HepG2 (cell line): ENCODE results near the gene USF2. TPM values are rescaled to one million over a fixed set of nuclear protein-coding genes. Genes with fewer than 3 reads are reported as not detected.

Experiments
- BORCS8-MEF2B ChIP-seq: sonication (generic); formaldehyde crosslinking; IDR thresholded peaks from 2 replicates; pipeline ENCODE4 v1.8.0; 2022; ENCODE audit warnings: mild to moderate bottlenecking, missing genetic modification reagents
- EP300 ChIP-seq, 3 experiments: sonication (generic) in 1 of 3; formaldehyde crosslinking in 1 of 3; IDR thresholded peaks; 2 replicates each; pipeline versions ENCODE4 v1.5.1 to v1.6.1; 2011 to 2020; ENCODE audit warnings: low read depth in 2 of 3, low read length in 2 of 3, borderline replicate concordance in 1 of 3, improper control_type of control experiment in 1 of 3, mild to moderate bottlenecking in 1 of 3, missing genetic modification reagents in 1 of 3, moderate library complexity in 1 of 3
- GATAD1 ChIP-seq: IDR thresholded peaks from 2 replicates; pipeline ENCODE4 v1.6.1; 2016; ENCODE audit warnings: missing genetic modification reagents, missing compliant biosample characterization
- MIER3 ChIP-seq: IDR thresholded peaks from 2 replicates; pipeline ENCODE4 v1.6.1; 2016; ENCODE audit warnings: missing compliant biosample characterization, borderline replicate concordance
- MTA3 ChIP-seq: sonication (generic); formaldehyde crosslinking; IDR thresholded peaks from 2 replicates; pipeline ENCODE4 v1.4.0; 2020; ENCODE audit warnings: missing genetic modification reagents
- PAX8 ChIP-seq: sonication (generic); formaldehyde crosslinking; IDR thresholded peaks from 2 replicates; pipeline ENCODE4 v1.8.0; 2022; ENCODE audit warnings: mild to moderate bottlenecking, missing genetic modification reagents, borderline replicate concordance
- POGZ ChIP-seq: sonication (generic); formaldehyde crosslinking; IDR thresholded peaks from 2 replicates; pipeline ENCODE4 v1.4.0; 2020; ENCODE audit warnings: mild to moderate bottlenecking, missing genetic modification reagents
- PTBP1 ChIP-seq: fragments of 200-400 bp; formaldehyde crosslinking; IDR thresholded peaks from 2 replicates; pipeline ENCODE4 v1.6.1; 2018; ENCODE audit warnings: low read length, low read depth; ENCODE audit not compliant: poor library complexity, severe bottlenecking
- ZC3H13 ChIP-seq: sonication (generic); formaldehyde crosslinking; IDR thresholded peaks from 2 replicates; pipeline ENCODE4 v1.8.1; 2023; ENCODE audit warnings: mild to moderate bottlenecking, missing genetic modification reagents, moderate library complexity
- ZFAT ChIP-seq: sonication (generic); formaldehyde crosslinking; conservative IDR thresholded peaks from 2 replicates; pipeline ENCODE4 v1.8.1; 2023; ENCODE audit warnings: missing genetic modification reagents, inconsistent platforms
- ZNF180 ChIP-seq: sonication (generic); formaldehyde crosslinking; IDR thresholded peaks from 2 replicates; pipeline ENCODE4 v1.4.0; 2020; ENCODE audit warnings: low read depth, missing genetic modification reagents, borderline replicate concordance
- ZNF367 ChIP-seq: sonication (generic); formaldehyde crosslinking; IDR thresholded peaks from 2 replicates; pipeline ENCODE4 v1.4.0; 2020; ENCODE audit warnings: missing genetic modification reagents, borderline replicate concordance
- ZNF530 ChIP-seq: sonication (generic); formaldehyde crosslinking; IDR thresholded peaks from 2 replicates; pipeline ENCODE4 v1.5.0; 2020; ENCODE audit warnings: low read depth, mild to moderate bottlenecking, missing genetic modification reagents
- ZNF546 ChIP-seq: sonication (generic); formaldehyde crosslinking; conservative IDR thresholded peaks from 2 replicates; pipeline ENCODE4 v1.8.1; 2023; ENCODE audit warnings: mild to moderate bottlenecking, missing genetic modification reagents
- polyA plus RNA-seq, 8 experiments: library from polyadenylated mRNA; depleted of rRNA in 3 of 8; stranded (reverse) in 7 of 8; unstranded in 1 of 8; fragments of >200 nt; fragmentation: Illumina TruSeq in 4 of 8; extraction: Trizol in 4 of 8; gene quantifications; 2 replicates each; pipeline versions ENCODE4 v1.2.1 to v1.2.3, GENCODE V29; 2011 to 2016; ENCODE audit warnings: low read depth in 4 of 8, missing spikeins in 1 of 8, mixed read lengths in 1 of 8; ENCODE audit not compliant: insufficient read depth in 1 of 8
- total RNA-seq, 5 experiments: library from RNA; depleted of rRNA; stranded (reverse); fragments of >200 nt; fragmentation: Illumina TruSeq; extraction: Trizol; gene quantifications; 2 replicates each; pipeline ENCODE4 v1.2.3, GENCODE V29; 2016; ENCODE audit warnings: low read depth in 1 of 5
- TF ChIP-seq, protein P1 (sequence below): sonication (generic); formaldehyde crosslinking; IDR thresholded peaks from 2 replicates; pipeline ENCODE4 v1.9.0; 2021; ENCODE audit warnings: missing genetic modification reagents, borderline replicate concordance
- TF ChIP-seq, protein P2 (sequence below): sonication (generic); formaldehyde crosslinking; IDR thresholded peaks from 2 replicates; pipeline ENCODE4 v1.5.0; 2020; ENCODE audit warnings: missing genetic modification reagents
- TF ChIP-seq, protein P3 (sequence below): sonication (generic); formaldehyde crosslinking; IDR thresholded peaks from 2 replicates; pipeline ENCODE4 v1.8.0; 2022; ENCODE audit warnings: missing genetic modification reagents, mild to moderate bottlenecking, moderate library complexity, borderline replicate concordance
- TF ChIP-seq, protein P4 (sequence below): IDR thresholded peaks from 2 replicates; pipeline ENCODE4 v1.6.1; 2016; ENCODE audit warnings: missing compliant biosample characterization, missing genetic modification reagents, borderline replicate concordance

USF2 gene
- total and polyA plus RNA-seq, 2 of the 13 experiments (the other 11 are each of a cell fraction or from before 2014, with no cell fraction given): 54.9 to 106 TPM

DNA sequence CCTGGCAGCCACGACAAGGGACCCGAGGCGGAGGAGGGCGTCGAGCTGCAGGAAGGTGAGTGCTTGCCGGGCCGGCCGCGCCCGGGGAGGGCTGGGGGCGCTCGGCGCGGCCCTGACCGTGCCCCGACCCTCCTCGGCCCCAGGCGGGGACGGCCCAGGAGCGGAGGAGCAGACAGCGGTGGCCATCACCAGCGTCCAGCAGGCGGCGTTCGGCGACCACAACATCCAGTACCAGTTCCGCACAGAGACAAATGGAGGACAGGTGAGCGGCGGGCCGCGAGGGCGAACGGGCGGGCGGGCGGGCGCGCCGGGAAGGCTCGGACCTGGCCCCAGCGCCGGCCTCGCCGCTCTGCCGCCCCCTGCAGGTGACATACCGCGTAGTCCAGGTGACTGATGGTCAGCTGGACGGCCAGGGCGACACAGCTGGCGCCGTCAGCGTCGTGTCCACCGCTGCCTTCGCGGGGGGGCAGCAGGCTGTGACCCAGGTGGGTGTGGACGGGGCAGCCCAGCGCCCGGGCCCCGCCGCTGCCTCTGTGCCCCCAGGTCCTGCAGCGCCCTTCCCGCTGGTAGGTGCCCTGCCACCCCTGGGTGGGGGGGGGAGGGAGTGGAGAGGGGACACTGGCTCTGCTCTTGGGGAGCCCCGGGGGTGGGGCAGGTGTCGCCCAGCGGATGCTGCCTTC, 816 bp downstream of the USF2 start (continued):
- TF ChIP-seq ZFAT (CRISPR knock-in tag) (no peak), ZC3H13 (CRISPR knock-in tag) (no peak), ZNF530 (CRISPR knock-in tag) (no peak), GATAD1 (CRISPR knock-in tag) (peak; percentile 50; the same call in 1 of the 2 replicates), MTA3 (no peak), PTBP1 (no peak), EP300 (IDR thresholded peaks at IDR 0.05; ENCODE audit: low read depth in 2 of 2, low read length in 2 of 2) (no peak), EP300 (CRISPR knock-in tag; IDR thresholded peaks at IDR 0.05; ENCODE audit: borderline replicate concordance) (no peak), MIER3 (CRISPR knock-in tag) (no peak), POGZ (CRISPR knock-in tag) (0 out of 2 replicates have a peak, but pooled peaks have one; percentile 14), ZNF367 (no peak), ZNF546 (no peak), ZNF180 (no peak), BORCS8-MEF2B (0 out of 2 replicates have a peak, but pooled peaks have one; percentile 47), PAX8 (CRISPR knock-in tag) (peak; percentile 78; the same call in 1 of the 2 replicates)
- TF ChIP-seq, protein P1, sequence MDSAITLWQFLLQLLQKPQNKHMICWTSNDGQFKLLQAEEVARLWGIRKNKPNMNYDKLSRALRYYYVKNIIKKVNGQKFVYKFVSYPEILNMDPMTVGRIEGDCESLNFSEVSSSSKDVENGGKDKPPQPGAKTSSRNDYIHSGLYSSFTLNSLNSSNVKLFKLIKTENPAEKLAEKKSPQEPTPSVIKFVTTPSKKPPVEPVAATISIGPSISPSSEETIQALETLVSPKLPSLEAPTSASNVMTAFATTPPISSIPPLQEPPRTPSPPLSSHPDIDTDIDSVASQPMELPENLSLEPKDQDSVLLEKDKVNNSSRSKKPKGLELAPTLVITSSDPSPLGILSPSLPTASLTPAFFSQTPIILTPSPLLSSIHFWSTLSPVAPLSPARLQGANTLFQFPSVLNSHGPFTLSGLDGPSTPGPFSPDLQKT (CRISPR knock-in tag): no peak
- TF ChIP-seq, protein P2, sequence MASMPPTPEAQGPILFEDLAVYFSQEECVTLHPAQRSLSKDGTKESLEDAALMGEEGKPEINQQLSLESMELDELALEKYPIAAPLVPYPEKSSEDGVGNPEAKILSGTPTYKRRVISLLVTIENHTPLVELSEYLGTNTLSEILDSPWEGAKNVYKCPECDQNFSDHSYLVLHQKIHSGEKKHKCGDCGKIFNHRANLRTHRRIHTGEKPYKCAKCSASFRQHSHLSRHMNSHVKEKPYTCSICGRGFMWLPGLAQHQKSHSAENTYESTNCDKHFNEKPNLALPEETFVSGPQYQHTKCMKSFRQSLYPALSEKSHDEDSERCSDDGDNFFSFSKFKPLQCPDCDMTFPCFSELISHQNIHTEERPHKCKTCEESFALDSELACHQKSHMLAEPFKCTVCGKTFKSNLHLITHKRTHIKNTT: no peak
- TF ChIP-seq, protein P3, sequence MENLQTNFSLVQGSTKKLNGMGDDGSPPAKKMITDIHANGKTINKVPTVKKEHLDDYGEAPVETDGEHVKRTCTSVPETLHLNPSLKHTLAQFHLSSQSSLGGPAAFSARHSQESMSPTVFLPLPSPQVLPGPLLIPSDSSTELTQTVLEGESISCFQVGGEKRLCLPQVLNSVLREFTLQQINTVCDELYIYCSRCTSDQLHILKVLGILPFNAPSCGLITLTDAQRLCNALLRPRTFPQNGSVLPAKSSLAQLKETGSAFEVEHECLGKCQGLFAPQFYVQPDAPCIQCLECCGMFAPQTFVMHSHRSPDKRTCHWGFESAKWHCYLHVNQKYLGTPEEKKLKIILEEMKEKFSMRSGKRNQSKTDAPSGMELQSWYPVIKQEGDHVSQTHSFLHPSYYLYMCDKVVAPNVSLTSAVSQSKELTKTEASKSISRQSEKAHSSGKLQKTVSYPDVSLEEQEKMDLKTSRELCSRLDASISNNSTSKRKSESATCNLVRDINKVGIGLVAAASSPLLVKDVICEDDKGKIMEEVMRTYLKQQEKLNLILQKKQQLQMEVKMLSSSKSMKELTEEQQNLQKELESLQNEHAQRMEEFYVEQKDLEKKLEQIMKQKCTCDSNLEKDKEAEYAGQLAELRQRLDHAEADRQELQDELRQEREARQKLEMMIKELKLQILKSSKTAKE (CRISPR knock-in tag): no peak
- TF ChIP-seq, protein P4, sequence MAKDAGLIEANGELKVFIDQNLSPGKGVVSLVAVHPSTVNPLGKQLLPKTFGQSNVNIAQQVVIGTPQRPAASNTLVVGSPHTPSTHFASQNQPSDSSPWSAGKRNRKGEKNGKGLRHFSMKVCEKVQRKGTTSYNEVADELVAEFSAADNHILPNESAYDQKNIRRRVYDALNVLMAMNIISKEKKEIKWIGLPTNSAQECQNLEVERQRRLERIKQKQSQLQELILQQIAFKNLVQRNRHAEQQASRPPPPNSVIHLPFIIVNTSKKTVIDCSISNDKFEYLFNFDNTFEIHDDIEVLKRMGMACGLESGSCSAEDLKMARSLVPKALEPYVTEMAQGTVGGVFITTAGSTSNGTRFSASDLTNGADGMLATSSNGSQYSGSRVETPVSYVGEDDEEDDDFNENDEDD: peak; percentile 51; the same call in 1 of the 2 replicates
